Nephron progenitor cell (in vitro differentiated cells): ENCODE measurements around the gene CRYBG3.

ENCODE experiments used
- DNase-seq: peaks from one replicate; pipeline ENCODE4 v3.0.0; 2021
- H3K27ac Mint-ChIP-seq: 2 replicates; pipeline ENCODE4 v1.8.0; 2021; ENCODE audit warnings: mild to moderate bottlenecking, moderate library complexity, mixed read lengths
- H3K27me3 Mint-ChIP-seq: 2 replicates; pipeline ENCODE4 v1.8.0; 2021; ENCODE audit warnings: mild to moderate bottlenecking, low read depth, mixed read lengths; ENCODE audit not compliant: poor library complexity
- H3K36me3 Mint-ChIP-seq: 2 replicates; pipeline ENCODE4 v1.8.0; 2021; ENCODE audit warnings: low read depth, mixed read lengths
- H3K4me1 Mint-ChIP-seq: 2 replicates; pipeline ENCODE4 v1.8.0; 2021; ENCODE audit warnings: mixed read lengths
- H3K4me3 Mint-ChIP-seq: 2 replicates; pipeline ENCODE4 v1.8.0; 2021; ENCODE audit warnings: mild to moderate bottlenecking, moderate library complexity, mixed read lengths
- H3K9me3 Mint-ChIP-seq: 2 replicates; pipeline ENCODE4 v1.8.0; 2021; ENCODE audit warnings: mild to moderate bottlenecking, moderate library complexity, mixed read lengths
- TF ChIP-seq, protein P1 (sequence below): fragments of 200-600 bp; sonication (generic); IDR thresholded peaks from 2 replicates; pipeline ENCODE4 v1.5.0; 2021; ENCODE audit warnings: antibody characterized with exemption

CRYBG3 gene

DNA sequence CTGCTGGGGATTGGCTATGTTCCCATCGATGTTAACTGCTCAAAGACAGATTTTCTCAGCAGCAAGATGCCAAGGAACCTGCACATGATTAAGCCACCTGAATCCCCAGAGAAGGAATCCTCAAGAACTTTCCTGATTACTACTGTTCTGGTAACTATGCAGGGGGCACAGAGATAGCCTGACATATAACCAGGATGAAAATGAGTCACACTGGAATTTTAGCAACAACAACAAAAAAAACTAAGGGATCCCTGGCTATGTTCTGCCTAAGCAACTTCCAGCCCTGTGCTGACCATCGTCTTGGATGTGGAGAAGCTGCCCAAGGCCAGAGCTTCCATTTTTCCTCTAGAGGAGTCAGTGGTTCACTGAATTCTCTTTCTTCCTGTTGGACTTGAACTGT is 136.6 kb downstream of the CRYBG3 start:
- H3K4me1 Mint-ChIP-seq: peaks cover 13% of the 10 kb centered on the region
- H3K9me3 Mint-ChIP-seq: no peaks in the 10 kb centered on the region
- no peak overlapping the region for H3K4me3 Mint-ChIP-seq
- TF ChIP-seq, protein P1, sequence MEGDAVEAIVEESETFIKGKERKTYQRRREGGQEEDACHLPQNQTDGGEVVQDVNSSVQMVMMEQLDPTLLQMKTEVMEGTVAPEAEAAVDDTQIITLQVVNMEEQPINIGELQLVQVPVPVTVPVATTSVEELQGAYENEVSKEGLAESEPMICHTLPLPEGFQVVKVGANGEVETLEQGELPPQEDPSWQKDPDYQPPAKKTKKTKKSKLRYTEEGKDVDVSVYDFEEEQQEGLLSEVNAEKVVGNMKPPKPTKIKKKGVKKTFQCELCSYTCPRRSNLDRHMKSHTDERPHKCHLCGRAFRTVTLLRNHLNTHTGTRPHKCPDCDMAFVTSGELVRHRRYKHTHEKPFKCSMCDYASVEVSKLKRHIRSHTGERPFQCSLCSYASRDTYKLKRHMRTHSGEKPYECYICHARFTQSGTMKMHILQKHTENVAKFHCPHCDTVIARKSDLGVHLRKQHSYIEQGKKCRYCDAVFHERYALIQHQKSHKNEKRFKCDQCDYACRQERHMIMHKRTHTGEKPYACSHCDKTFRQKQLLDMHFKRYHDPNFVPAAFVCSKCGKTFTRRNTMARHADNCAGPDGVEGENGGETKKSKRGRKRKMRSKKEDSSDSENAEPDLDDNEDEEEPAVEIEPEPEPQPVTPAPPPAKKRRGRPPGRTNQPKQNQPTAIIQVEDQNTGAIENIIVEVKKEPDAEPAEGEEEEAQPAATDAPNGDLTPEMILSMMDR: no peak
- no peak for DNase-seq
- H3K27me3 Mint-ChIP-seq: no peaks in the 10 kb centered on the region
- H3K27ac Mint-ChIP-seq: no peak overlapping the region
- H3K36me3 Mint-ChIP-seq: peaks cover 9% of the 10 kb centered on the region

DNA sequence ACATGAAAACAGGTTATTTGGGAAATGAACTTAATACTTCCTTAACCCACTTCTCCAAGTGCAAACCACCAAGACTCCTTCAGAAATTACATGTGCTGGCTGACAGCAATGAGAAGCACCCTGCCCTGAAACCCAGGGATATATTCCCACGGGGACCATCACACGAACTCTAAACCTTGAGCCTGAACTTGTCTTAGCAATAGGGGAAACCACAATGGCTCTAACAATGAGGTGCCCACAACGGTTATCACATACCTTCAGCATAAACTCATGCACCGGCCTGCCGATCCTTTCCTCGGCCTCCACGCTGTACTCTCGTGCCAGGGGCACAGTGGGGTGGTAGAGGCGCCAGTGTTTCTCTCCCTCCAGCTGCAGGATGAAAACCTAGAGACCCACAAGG is 137.0 kb downstream of the CRYBG3 start:
- H3K4me1 Mint-ChIP-seq: peaks cover 13% of the 10 kb centered on the region
- no peaks in the 10 kb centered on the region for H3K9me3 Mint-ChIP-seq
- no peak overlapping the region for H3K27ac Mint-ChIP-seq
- no peak overlapping the region for H3K4me3 Mint-ChIP-seq
- peaks cover 9% of the 10 kb centered on the region for H3K36me3 Mint-ChIP-seq
- no peaks in the 10 kb centered on the region for H3K27me3 Mint-ChIP-seq
- DNase-seq: no peak
- TF ChIP-seq, protein P1: no peak

- no peaks in the 10 kb centered on the region for H3K27me3 Mint-ChIP-seq
- no peak overlapping the region for H3K27ac Mint-ChIP-seq
- TF ChIP-seq, protein P1: no peak
- H3K36me3 Mint-ChIP-seq: peaks cover 9% of the 10 kb centered on the region
- no peaks in the 10 kb centered on the region for H3K9me3 Mint-ChIP-seq
- no peak overlapping the region for H3K4me3 Mint-ChIP-seq
- no peak for DNase-seq
- H3K4me1 Mint-ChIP-seq: peaks cover 5% of the 10 kb centered on the region
Measured at GRCh38 chr3:97959872-97960271, 138.1 kb downstream of the CRYBG3 start.

GRCh38 chr3:97960551-97960950 is 138.7 kb downstream of the CRYBG3 start:
- Mint-ChIP-seq H3K36me3 (peaks cover 9% of the 10 kb centered on the region), H3K9me3 (no peaks in the 10 kb centered on the region), H3K4me1 (no peaks in the 10 kb centered on the region), H3K27ac (no peak overlapping the region), H3K27me3 (no peaks in the 10 kb centered on the region), H3K4me3 (no peak overlapping the region)
- no peak for DNase-seq
- TF ChIP-seq, protein P1: no peak

DNA sequence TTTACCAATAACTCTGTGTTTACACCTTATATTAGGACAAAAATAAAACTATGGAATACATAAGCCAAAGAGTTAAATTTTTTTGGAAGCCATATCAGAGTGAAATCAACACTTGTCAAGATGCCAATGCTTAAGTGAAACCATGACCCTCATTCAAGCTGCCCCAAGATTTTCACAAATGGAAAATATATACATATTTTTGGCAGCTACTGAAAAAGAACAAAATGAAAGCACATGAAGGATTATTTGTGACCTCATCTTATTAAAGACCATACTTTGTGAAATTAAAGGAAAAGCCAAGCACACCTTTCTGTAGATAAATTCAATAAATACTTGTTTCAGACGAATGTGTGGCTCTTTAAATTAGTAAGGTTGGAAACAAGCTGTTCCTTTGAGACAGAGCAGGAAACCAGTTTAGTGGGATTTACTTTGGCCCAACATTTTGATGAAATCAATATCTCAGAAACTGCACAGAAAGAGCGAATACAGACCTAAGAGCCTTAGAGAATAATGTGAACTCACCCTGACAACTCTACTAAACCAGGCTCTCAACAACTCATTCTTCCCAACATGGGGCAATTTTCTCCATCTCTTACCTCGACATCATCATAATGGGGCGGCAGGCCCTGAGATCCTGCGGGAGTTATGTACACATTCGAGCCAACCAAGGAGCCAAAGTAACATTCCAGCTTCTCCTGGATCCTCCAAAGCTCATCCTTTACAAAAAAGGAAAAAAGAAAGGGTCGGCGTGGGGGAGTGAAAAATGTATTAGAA is 139.4 kb downstream of the CRYBG3 start:
- no peak overlapping the region for H3K4me3 Mint-ChIP-seq
- no peaks in the 10 kb centered on the region for H3K4me1 Mint-ChIP-seq
- TF ChIP-seq, protein P1: no peak
- no peaks in the 10 kb centered on the region for H3K9me3 Mint-ChIP-seq
- H3K36me3 Mint-ChIP-seq: peaks cover 9% of the 10 kb centered on the region
- no peak for DNase-seq
- no peaks in the 10 kb centered on the region for H3K27me3 Mint-ChIP-seq
- no peak overlapping the region for H3K27ac Mint-ChIP-seq

DNA sequence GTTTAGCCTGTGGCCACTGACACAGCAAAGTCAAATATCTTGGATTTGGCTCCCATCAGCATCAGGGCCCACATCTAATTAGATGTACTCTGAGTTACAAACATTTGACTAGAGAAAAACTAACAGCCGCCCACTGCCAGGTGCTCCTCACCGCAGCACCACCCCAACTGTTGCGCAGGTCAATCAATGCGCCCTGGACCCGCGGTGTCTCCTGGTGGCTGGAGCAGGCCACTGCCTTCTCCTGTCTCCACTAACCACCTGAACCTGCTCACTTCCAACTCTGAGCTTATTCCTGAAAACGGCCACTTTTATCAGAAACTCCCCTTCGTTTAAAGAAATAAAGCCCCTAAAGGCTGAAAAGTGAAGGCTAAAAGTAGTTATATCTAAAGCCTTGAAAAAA is 146.2 kb downstream of the CRYBG3 start:
- H3K9me3 Mint-ChIP-seq: no peaks in the 10 kb centered on the region
- no peak overlapping the region for H3K4me3 Mint-ChIP-seq
- peaks cover 10% of the 10 kb centered on the region for H3K27me3 Mint-ChIP-seq
- no peak for DNase-seq
- no peak overlapping the region for H3K27ac Mint-ChIP-seq
- H3K36me3 Mint-ChIP-seq: peaks cover 6% of the 10 kb centered on the region
- TF ChIP-seq, protein P1: no peak
- H3K4me1 Mint-ChIP-seq: peaks cover 30% of the 10 kb centered on the region
